Dedifferentiated amniotic fluid mesenchymal stem cell (primary cell): ENCODE data around the gene TIPRL.
"Not testable (repeated sequence)": the region's sequence is repeated elsewhere in the genome, so short reads cannot be mapped to it uniquely, and the experiment has no call there.

Experiments used
- DNase-seq: peaks from one replicate; pipeline ENCODE4 v3.0.0-alpha.2; 2016; ENCODE audit errors: extremely low spot score

The TIPRL gene

GRCh38 chr1:168178638-168179437 lies at the start of gene TIPRL:
TSS of gene TIPRL (plus strand) at chr1:168178962. CDS start at chr1:168179078, 116 bp downstream.
- peak; percentile 98 for DNase-seq

- no peak for DNase-seq
Measured at GRCh38 chr1:168129933-168130332, 48.8 kb upstream of the TIPRL start.

- no peak for DNase-seq
Measured at GRCh38 chr1:168134132-168134531, 44.6 kb upstream of the TIPRL start.

GRCh38 chr1:168134642-168135041 lies 44.1 kb upstream of the TIPRL start:
- DNase-seq = no peak

GRCh38 chr1:168135116-168135920 lies 43.4 kb upstream of the TIPRL start:
- no peak for DNase-seq

- DNase-seq = no peak
Measured at GRCh38 chr1:168135921-168136708, 42.6 kb upstream of the TIPRL start.

GRCh38 chr1:168136709-168137514 lies 41.9 kb upstream of the TIPRL start, which contains the start of gene GPR161:
TSS of gene GPR161 (minus strand) at chr1:168136930. CDS start at chr1:168104850, 32,080 bp downstream.
- DNase-seq = peak; percentile 47

- no peak for DNase-seq
Measured at GRCh38 chr1:168137515-168137821, 41.3 kb upstream of the TIPRL start.

GRCh38 chr1:168138134-168138533 lies 40.6 kb upstream of the TIPRL start:
- DNase-seq = no peak

- DNase-seq = no peak
Measured at GRCh38 chr1:168139070-168139469, 39.7 kb upstream of the TIPRL start.

- DNase-seq = no peak
Measured at GRCh38 chr1:168141871-168142385, 36.8 kb upstream of the TIPRL start.

GRCh38 chr1:168145184-168146159 lies 33.3 kb upstream of the TIPRL start:
- DNase-seq = peak; percentile 76

GRCh38 chr1:168146160-168146539 lies 32.6 kb upstream of the TIPRL start:
- no peak for DNase-seq

- DNase-seq = no peak
Measured at GRCh38 chr1:168146626-168147025, 32.1 kb upstream of the TIPRL start.

- DNase-seq = no peak
Measured at GRCh38 chr1:168148916-168149315, 29.8 kb upstream of the TIPRL start.

- DNase-seq = no peak
Measured at GRCh38 chr1:168150283-168150682, 28.5 kb upstream of the TIPRL start.

- no peak for DNase-seq
Measured at GRCh38 chr1:168151935-168152334, 26.8 kb upstream of the TIPRL start.

GRCh38 chr1:168154707-168155106 lies 24.1 kb upstream of the TIPRL start:
- not testable (repeated sequence) for DNase-seq

- DNase-seq = no peak
Measured at GRCh38 chr1:168155910-168156309, 22.9 kb upstream of the TIPRL start.

- DNase-seq = no peak
Measured at GRCh38 chr1:168157638-168158037, 21.1 kb upstream of the TIPRL start.
